Measurements from ENCODE around the gene CREB3L4. TPM values are rescaled to one million over a fixed set of nuclear protein-coding genes. Genes with fewer than 3 reads are reported as not detected.

CREB3L4 gene, protein sequence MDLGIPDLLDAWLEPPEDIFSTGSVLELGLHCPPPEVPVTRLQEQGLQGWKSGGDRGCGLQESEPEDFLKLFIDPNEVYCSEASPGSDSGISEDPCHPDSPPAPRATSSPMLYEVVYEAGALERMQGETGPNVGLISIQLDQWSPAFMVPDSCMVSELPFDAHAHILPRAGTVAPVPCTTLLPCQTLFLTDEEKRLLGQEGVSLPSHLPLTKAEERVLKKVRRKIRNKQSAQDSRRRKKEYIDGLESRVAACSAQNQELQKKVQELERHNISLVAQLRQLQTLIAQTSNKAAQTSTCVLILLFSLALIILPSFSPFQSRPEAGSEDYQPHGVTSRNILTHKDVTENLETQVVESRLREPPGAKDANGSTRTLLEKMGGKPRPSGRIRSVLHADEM
- total RNA-seq = 15.7 TPM

DNA sequence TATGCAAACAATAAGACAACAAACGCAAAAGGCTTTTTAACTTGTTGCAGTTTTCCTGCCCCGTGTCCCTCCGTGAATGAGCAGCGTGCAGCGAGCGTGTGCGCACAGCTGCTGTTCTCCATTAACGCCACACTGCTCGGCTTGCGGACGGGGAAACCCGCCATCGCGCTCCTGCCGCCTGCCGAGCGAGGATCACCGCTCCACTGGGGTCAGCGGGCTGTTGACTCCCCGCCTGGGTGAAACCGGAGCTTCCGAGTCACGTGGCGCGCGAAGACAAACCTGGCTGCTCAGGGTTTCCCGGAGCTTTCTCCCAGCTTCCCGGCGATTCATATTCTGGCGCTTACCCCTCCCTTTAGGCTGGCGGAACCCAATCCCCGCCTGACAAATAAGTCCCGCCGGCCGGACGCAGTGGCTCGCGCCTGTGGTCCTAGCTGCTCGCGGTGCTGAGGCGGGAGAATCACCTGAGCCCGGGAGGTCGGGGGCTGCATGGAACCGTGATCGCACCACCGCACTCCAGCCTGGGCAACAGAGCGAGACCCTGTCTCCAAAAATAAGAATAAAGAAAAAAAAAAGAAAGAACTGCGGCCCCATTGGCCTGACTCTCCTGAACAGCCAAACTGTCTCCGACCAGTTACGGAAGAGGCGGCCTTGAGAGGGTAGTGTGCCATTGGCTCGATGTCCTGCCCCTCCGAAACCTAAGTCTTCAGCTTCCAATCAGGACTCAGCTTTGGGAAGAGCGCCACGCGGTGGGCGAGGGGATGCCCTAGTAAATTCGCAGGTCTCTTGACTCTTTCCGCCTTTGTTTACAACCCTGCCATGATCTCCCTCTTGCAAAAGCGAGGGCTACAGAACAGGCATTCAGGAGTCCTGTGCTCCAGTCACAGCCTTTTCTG, at the start of gene CREB3L4:
CREB3L4 (plus strand) TSS at position 796 of the 893 bp plus-strand sequence. CDS start 624 bp downstream, outside the sequence.

DNA sequence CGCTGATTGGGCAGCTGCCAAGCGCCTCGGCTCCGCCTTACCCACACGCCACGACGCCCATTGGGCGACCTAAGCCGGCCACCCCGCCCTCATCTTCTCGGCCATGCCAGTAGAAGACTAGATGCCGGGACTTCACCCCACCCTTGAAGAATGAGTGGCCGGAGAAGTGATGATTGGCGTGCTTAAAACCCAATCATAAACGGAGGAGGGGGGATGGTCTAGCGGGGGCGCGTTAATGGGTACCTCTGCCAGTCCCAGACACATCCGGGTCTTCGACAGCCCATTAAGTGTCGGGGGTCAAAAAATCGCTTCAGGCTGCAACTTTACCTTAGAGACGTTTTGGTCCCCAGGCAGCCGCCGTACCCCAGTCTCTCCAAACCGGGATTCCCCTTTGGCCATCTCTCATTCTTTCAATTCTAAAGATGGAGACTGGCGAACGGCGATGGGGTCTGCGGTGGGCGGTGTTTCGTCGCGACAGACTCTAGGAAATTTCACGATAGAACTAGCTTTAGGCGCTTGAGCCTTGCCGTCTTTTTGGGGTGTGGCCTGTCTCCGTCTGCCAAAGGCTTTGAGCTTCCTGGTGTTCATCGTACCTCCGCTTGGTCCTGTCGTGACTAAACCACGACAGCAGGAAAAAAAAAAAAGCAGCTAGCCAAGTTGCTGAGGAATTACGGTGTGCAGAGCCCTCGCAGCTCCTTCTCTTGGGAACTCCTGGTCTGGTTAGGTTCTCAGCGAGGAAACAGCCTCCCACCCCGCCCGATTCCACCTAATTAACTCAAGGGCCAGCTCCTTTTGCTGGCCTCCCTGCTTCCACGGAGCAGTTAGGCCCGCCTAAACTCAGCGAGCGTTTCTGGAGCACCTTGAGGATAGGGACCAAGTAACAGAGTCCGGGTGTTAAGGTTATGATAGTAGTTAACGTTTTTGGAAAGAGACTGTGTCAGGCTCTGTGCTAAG, 44.5 kb upstream of the CREB3L4 start, which contains the start of gene GATAD2B:
GATAD2B (minus strand) TSS at position 1 of the 954 bp plus-strand sequence. CDS start 94,625 bp downstream, outside the sequence.

DNA sequence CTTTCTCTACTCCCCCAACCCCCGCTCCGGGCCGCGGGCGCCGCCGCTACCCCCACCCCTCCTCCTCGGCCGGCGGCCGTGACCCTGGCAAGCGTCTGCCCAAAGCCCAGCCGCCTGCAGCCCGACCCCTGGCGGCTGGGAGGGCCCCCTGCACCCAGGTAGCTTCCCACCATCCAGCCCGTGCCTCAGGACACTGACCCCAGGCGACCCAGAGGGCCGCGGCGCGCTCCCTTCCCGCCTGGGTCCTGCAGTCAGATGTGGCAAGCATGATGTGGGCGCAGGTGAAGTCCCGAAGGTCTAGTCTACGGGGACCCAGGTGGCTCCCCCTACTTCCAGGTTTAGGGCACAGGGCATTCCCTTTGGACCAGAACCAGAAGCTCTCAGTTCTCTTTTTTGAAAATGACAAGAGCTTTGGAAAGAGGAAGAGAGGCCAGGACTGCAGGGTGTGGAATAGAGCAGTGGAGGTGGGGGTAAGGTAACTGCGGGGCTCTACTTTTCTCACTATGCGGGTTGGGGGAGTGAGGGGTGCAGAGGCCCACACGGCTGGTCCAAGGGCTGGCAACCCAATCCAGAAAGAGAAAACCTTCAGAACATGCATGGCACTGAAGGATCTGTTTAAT, 21.0 kb upstream of the CREB3L4 start, which contains the start of gene DENND4B:
DENND4B (minus strand) TSS at position 97 of the 620 bp plus-strand sequence. CDS start 2,344 bp downstream, outside the sequence.

DNA sequence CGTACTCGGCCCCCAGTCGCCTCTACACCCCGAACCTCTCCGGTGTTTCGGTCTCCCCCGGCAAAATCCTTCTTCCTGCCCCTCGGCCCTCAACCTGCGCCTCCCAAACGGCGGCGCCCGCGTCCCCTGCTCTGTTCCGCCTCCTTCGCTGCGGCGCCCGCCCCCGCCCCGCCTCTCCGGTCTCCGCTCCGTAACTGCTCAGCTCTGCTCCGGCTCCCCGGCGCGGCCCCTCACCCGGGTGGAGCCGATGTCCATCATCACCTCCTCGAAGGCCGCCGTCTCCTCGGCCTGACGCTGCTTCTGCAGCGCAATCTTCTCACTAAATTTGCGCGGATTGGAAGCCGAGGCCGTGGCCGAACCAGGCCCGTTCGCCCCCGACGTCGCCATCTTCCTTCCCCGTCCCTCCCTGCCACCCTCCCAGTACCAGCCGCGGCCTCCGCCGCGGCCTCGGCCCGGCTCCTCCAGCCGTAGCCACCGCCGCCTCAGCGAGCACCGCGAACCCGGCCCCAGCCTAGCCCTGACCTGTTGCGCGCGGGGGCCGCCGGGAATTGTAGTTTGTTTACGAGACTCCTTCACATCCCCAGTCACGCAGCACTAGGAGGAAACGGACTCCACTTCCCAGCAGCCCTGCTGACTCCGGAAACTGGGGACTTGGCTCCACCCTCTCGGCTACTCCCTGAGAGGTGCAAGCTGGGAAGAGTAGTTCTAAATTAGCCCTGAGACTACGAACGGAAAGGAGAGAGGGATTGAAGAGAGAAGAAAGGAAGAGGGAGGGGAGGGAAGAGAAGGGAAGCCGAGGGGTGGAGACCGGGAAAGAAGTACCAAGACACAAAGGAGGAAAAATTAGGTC, 9.4 kb upstream of the CREB3L4 start, which contains the start of gene CRTC2:
CRTC2 (minus strand) TSS at position 502 of the 850 bp plus-strand sequence; CDS start at position 387, 115 bp downstream.

DNA sequence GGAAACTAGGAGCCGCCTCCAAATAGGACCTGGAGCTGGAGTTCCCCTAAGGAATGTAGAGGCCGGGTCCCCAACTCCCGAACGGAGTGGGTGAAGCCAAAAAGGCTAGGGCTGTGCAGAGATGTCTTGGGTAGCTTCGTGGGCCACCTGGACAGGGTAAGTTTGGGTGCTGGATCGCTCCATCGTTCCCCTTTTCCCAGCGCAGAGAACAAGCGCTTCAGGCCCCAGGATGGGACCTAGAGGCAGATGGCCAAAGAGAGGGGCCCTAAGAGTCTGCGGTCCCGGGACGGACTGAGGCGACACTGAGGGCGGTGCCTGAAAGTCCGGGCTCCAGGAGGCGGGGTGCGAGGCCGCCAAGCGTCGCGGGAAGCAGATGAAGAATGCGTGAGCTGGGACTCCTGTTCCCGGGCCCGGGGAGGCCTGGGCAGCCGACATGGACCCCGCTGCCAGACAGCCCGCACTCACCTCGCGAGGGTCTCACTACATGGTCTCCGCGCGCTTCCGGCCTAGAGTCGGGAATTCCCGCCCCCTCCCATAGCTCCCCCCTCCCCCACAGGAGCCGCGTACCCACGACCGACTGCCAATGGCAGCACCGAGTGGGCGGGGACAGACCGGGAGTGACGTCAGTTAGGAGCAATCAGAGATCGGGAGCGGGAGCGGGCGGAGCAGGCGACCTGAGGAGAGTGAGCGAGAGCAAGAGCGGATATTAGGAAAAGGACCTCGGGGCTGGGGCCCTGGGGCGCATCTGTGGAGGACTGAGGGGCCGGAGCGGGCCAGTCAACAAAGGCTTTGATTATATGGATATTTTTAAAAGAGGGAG, 4.5 kb upstream of the CREB3L4 start, which contains the start of gene SLC39A1:
SLC39A1 (minus strand) TSS at position 508 of the 820 bp plus-strand sequence. CDS start 822 bp downstream, outside the sequence.

DNA sequence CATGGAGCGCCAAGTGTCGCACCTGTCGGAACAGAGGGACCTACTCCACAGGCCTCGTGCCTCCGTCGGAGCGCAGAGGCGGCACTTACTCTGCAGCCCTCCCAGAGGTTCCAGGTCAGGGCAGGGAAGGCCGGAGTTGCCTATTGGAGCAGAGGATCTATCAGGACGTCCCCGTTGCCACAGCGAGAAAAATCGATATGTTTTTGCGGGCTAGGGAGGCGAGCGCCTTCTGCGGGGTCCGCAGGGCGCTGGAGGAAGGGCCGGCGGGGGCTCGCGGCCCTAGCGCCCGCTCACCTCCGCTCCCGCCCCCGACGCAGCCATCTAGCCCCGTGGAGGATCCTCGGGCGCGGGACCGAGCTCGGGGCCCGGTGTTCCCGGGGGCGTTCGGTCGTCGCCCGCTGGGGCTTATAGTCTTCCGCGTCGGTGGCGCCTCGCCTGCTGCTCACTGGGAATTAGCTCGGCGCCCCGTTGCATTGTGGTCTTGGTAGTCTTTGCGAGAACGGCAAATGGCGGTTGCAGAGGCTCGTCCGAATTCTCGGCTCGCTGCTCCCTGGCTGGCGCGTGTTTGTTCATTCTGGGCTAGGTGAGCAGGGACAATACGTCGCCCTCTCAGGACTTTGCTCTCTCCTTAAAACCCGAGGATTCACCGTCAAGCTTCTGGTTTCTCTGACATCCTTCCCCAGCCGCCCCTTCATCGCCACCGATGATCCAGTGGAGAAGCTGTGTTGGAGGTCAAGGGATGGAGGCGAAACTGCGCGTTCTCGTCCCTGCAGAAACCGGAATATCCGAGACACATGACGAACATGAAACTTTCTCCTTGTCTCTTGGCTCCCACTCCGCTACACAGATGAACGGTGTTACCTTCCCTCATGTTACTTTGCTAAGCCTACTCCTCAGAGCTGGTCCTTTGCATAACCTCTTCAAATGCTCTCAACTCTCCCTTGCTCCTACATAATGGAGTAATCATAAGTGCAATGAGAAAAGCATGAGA, 9.8 kb downstream of the CREB3L4 start, which contains the start of gene JTB:
JTB (minus strand) TSS at position 425 of the 991 bp plus-strand sequence; CDS start at position 3, 422 bp downstream.

DNA sequence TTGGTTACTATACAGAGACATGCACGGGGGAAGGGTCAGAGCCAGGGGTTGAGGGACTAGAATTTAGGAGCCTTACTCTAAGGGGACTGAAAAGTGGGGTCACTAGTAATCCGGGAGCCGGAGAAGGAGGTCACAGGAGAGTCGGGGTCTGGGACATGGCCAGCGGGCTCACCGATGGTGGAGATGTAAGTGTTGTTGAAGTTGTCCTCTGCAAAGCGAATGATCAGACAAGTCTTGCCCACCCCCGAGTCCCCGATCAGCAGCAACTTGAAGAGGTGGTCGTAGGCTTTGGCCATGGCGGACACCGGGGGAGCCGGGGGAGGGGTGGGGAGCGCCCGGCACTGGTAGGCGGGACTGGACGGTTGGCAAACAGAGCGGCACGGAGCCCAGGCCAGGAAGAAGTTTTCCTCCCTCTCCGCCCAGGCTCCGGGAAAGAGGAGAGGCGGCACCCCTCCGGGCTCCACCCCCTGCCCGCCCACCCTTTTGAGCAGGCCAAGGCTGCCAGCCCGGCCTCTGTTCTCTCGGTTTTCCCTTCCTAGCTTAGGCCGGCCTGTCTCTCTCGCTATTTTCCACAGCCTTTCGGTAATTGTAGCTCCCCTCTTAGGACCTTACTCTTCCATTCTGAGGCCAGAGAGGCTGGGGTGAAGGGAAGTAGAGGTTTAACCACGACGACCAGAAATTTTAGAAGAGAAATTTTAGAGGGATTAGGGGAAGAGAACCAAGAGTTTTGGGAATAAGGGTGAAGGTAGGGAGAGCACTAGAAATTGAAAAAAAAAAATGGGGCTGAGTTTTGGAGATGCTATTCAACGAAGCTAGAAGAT, 18.4 kb downstream of the CREB3L4 start, which contains the start of gene RAB13:
RAB13 (minus strand) TSS at position 399 of the 821 bp plus-strand sequence; CDS start at position 296, 103 bp downstream.

DNA sequence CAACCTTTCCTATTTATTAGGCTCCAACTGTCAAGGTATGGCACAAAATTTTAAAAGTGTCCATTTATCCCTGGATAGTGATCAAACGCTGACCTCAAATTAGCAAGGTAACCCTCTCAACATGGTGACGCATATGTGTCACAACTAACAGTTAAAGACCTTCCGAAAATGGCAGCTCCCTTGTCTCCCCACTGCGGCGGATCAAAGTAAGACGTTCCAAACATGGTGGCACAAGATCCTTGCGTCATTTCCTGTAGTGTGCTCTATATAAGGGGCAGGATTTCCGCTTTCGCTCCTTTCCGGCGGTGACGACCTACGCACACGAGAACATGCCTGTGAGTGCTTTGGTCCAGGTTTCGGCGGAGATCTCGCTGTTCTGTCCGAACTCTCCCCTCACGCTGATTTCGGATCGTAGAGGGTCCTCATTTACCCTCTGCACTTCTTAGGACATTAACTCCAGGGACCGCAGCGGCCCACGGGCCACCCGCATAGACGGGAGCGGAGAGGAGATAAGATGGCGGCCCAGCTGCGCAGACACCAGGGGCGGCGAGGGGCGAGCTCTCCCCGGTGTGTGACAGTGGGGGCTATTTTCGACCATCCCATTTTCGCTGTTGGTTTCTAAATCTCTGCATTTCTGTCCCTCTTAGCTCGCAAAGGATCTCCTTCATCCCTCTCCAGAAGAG, 22.9 kb downstream of the CREB3L4 start, which contains the start of gene RPS27:
RPS27 (plus strand) TSS at position 295 of the 683 bp plus-strand sequence; CDS start at position 330, 35 bp downstream.

Small RNAs within 50 kb of the gene (small RNA-seq; reads per million reads assigned to genes)
- not detected for gene MIR6737 (ENCODE audit: low replicate concordance)

Other genes with a start within 250 kb of the CREB3L4 start
- 67.8 TPM for gene INTS3, start 239.9 kb upstream of the CREB3L4 start, total RNA-seq
- gene SLC27A3, start 192.5 kb upstream of the CREB3L4 start, total RNA-seq = 30.2 TPM
- gene GATAD2B, start 44.9 kb upstream of the CREB3L4 start, total RNA-seq = 15.9 TPM
- gene DENND4B, start 21.2 kb upstream of the CREB3L4 start, total RNA-seq = 46.3 TPM
- gene CRTC2, start 9.3 kb upstream of the CREB3L4 start, total RNA-seq = 21.9 TPM
- gene SLC39A1, start 4.4 kb upstream of the CREB3L4 start, total RNA-seq = 69.7 TPM
- 81.6 TPM for gene JTB, start 9.8 kb downstream of the CREB3L4 start, total RNA-seq
- 52.0 TPM for gene RAB13, start 18.4 kb downstream of the CREB3L4 start, total RNA-seq
- 4,585 TPM for gene RPS27, start 22.9 kb downstream of the CREB3L4 start, total RNA-seq
- 0.06 TPM for gene NUP210L, start 187.2 kb downstream of the CREB3L4 start, total RNA-seq
- 116 TPM for gene TPM3, start 224.2 kb downstream of the CREB3L4 start, total RNA-seq
- gene CFAP141, start 238.4 kb downstream of the CREB3L4 start, total RNA-seq = not detected